Tibial nerve (tissue), 3 donors: Measurements from ENCODE around the gene MITF.

Source experiments
- EP300 ChIP-seq, 2 donors: sonication (generic); formaldehyde crosslinking; IDR thresholded peaks; one replicate each; pipeline ENCODE4 v1.6.1; 2017; ENCODE audit warnings: antibody characterized with exemption in 2 of 2, mild to moderate bottlenecking in 1 of 2
- POLR2A ChIP-seq, 2 donors: fragments of 450-650 bp; IDR thresholded peaks; one replicate each; pipeline ENCODE4 v1.6.1; 2017; ENCODE audit warnings: antibody characterized with exemption in 2 of 2, mild to moderate bottlenecking in 2 of 2, moderate library complexity in 2 of 2

DNA sequence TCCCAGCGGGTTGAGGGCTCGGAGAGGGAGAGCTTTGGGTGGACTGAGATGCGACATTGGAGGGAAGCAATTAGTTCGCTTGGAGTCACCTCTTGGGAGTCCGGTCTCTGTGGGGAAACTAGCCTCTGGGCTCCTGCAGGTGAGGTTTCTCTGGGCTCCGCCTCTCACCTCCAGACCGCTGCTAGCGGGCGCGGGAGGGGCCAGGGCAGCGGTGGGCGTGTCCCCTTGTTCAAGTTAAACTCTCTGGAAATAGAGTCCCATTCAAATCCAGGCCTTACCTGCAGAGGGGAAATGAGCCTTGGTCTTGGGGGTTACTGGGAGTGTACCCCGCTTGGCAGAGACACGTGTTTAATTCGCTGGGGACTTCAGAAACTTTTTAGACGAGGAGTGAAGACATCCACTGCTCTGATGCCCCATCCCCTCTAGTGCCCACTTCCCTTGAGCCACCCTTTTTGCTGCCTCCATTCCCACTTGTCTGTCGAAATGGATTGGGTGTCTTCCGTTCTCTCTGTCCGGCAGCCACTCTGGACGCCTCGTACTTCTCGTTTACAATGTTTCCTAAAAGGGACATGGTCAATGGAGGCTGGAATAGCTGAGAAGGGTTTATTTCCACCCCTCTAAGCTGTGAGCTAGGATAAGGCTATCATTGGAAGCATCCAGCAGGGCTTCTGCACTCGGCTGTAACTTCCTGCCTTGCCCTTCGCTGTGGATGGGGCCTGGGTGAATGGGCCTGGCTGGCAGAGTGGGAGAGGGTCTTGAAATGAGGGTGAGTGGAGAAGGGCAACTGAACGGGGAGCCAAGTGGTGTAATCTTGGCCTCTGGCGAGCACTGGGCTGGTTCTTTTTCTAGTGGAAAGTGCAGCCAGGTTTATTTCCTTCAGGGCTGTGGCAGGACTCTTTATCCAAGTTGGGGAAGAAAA is 1.1 kb downstream of the MITF start:
- TF ChIP-seq EP300 (IDR thresholded peaks at IDR 0.05) (no peak), POLR2A (IDR thresholded peaks at IDR 0.05) (no peak)
